ENCODE measurements around the gene PI16. TPM values are rescaled to one million over a fixed set of nuclear protein-coding genes. Genes with fewer than 3 reads are reported as not detected.
A peak's percentile ranks its signal among the peaks of the same experiment; 100 is the strongest.

Gene PI16
- total RNA-seq, 2 donors from 2014 or later, result 7.9 to 18.0 TPM

DNA sequence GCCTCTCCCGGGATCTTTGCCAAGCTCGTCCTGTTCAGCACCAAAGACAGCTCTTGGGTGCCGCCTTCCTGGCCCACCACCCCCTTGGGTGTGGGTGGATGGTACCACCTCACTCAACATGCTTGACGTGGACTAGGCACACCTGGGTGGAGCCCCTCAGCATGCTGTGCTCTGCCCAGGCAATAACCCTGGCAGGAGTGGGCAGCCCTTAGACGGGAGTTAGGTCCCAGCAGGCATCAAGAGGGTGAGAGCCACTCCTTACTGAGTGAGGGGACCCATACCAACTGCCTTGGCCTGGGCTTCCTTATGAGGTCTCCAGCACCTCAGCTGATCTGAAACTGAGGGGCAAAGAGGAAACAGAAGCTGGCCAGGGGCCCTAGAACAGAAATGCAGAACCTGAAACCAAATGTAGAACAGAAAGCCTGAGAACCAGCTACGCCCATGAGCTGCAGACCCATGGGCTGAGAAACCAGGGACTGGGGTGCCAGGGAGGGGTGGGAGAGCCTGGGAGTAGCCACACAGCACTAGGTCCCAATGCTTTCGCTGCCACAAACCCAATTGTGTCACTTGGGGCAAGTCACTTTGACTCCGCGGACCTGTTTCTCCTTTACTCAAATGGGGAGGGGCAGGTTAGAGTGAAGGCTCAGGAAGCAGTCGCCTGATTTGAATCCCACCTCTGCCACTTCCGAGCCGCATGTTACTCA, 53.0 kb downstream of the PI16 start:
- Histone ChIP-seq H3K9me3 (no peaks in the 10 kb centered on the region), H3K4me1 (replicated peaks) (no peaks in the 10 kb centered on the region), H3K4me3 (no peak overlapping the region), H3K27ac (no peak overlapping the region), H3K27me3 (replicated peaks; ENCODE audit: insufficient read depth) (no peaks in the 10 kb centered on the region), H3K36me3 (no peaks in the 10 kb centered on the region)
- DNase-seq (ENCODE audit: low spot score), result no peak
- TF ChIP-seq, protein P1, sequence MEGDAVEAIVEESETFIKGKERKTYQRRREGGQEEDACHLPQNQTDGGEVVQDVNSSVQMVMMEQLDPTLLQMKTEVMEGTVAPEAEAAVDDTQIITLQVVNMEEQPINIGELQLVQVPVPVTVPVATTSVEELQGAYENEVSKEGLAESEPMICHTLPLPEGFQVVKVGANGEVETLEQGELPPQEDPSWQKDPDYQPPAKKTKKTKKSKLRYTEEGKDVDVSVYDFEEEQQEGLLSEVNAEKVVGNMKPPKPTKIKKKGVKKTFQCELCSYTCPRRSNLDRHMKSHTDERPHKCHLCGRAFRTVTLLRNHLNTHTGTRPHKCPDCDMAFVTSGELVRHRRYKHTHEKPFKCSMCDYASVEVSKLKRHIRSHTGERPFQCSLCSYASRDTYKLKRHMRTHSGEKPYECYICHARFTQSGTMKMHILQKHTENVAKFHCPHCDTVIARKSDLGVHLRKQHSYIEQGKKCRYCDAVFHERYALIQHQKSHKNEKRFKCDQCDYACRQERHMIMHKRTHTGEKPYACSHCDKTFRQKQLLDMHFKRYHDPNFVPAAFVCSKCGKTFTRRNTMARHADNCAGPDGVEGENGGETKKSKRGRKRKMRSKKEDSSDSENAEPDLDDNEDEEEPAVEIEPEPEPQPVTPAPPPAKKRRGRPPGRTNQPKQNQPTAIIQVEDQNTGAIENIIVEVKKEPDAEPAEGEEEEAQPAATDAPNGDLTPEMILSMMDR (IDR thresholded peaks at IDR 0.05), result no peak
- TF ChIP-seq POLR2AphosphoS5 (IDR thresholded peaks at IDR 0.05), result no peak
- TF ChIP-seq POLR2A (IDR thresholded peaks at IDR 0.05), result no peak
- 58% methylated on average over 12 of the region's 12 CpGs for WGBS
- intact Hi-C loops (cut with DNase I), result no loop called here

DNA sequence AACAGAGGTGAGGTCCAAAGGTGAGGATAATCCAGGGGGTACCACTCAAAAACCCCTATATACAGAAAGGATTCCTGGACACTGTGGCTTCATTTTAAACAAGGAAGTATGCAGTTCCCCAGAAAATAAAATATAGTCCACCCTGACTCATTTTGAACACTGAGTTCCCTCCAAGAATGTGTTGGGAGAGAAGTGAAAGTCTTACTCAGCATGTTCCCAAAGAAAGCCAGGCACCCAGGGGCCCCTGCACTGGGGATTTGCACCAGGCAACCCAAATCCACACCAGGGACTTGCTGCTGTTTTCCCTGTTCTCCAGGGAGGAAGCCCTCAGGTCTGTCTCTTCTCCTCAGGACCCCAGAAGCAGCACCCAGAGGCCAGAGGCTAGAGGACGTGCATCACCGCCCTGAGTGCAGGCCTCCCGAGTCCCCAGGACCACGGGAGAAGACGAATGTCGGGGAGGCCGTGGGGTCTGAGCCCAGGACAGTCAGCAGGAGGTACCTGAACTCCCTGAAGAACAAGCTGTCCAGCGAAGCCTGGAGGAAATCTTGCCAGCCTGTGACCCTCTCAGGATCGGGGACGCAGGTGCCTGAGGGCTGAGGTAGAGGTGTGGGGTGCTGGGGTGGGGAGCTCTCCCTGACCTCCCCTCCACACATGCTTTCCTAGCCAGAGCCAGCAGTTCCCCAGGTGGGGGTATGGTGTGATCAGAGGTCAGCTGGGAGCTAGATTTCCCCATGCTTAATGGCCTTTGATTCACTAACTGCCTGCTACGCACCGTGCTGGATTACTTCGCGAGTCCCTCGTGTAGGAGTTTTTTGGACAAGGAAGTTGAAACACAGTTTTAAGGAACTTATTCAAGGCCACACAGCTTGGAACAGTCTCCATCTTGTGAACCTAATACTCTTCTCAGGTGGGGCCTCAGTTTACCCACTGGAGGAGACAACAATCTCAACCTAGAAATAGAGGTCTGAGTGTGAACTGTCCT, 54.2 kb downstream of the PI16 start:
- intact Hi-C loops (cut with DNase I), result no loop called here
- H3K4me1 ChIP-seq (replicated peaks), result no peaks in the 10 kb centered on the region

GRCh38 chr6:37010402-37010892, 55.9 kb downstream of the PI16 start:
- TF ChIP-seq POLR2A (IDR thresholded peaks at IDR 0.05) (no peak), POLR2AphosphoS5 (IDR thresholded peaks at IDR 0.05) (no peak)
- TF ChIP-seq, protein P1 (IDR thresholded peaks at IDR 0.05), result no peak
- intact Hi-C loops (cut with DNase I), result loop anchor here (10.0 kb wide), 1 partner anchor 126 kb away; the partner anchor contains the start of gene C6orf89
- Histone ChIP-seq H3K27me3 (replicated peaks; ENCODE audit: insufficient read depth) (no peaks in the 10 kb centered on the region), H3K4me3 (no peak overlapping the region), H3K4me1 (replicated peaks) (no peaks in the 10 kb centered on the region), H3K27ac (no peak overlapping the region), H3K9me3 (no peaks in the 10 kb centered on the region), H3K36me3 (no peaks in the 10 kb centered on the region)
- WGBS, result 92% methylated on average over 10 of the region's 10 CpGs
- no peak for DNase-seq (ENCODE audit: low spot score)

More for the DNA sequence above, 54.2 kb downstream of the PI16 start:
- no peak for DNase-seq (ENCODE audit: low spot score)
- Histone ChIP-seq H3K9me3 (no peaks in the 10 kb centered on the region), H3K4me3 (no peak overlapping the region), H3K27me3 (replicated peaks; ENCODE audit: insufficient read depth) (no peaks in the 10 kb centered on the region), H3K36me3 (no peaks in the 10 kb centered on the region), H3K27ac (no peak overlapping the region)
- TF ChIP-seq, protein P1 (IDR thresholded peaks at IDR 0.05), result no peak
- TF ChIP-seq POLR2A (IDR thresholded peaks at IDR 0.05) (no peak), POLR2AphosphoS5 (IDR thresholded peaks at IDR 0.05) (peak; percentile 8)
- 79% methylated on average over 15 of the region's 15 CpGs for WGBS

DNA sequence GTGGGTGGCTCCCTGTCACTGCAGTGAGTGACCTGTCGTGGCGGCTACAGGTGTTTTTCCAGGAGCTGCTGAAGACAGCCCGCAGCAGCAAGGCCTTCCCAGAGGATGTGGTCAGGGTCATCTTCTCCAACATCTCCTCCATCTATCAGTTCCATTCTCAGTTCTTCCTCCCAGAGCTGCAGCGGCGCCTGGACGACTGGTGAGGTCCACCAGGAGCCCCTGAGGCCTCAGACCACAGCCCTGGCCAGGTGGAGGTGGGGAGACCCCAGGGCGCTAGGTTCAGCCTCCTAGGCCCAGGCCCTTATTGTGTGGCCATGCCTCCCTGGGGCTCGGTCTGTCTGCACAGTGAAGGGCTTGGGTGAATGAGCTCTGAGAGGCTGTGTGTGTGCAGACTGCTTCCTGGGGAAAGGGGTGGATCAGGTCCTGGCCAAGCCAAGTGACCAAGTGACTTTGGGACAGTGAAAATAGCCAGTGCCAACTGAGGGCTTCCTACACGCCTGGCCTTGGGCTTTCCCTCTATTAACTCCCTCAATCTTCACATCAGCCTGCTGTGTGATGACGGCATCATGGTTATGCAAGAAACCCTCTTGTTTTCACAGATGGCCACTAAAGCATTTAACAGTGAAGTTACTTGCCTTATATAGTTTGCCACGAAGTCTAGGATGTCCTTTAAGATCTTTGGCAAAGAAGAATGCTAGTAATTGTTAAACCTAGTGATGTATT, 57.3 kb downstream of the PI16 start:
- no peaks in the 10 kb centered on the region for H3K27me3 ChIP-seq (replicated peaks; ENCODE audit: insufficient read depth)
- intact Hi-C loops (cut with DNase I), result loop anchor here (10.0 kb wide), 1 partner anchor 127 kb away; the partner anchor contains the start of gene C6orf89
- H3K27ac ChIP-seq, result no peak overlapping the region
- WGBS, result 89% methylated on average over 11 of the region's 11 CpGs
- no peak overlapping the region for H3K4me3 ChIP-seq
- TF ChIP-seq POLR2AphosphoS5 (IDR thresholded peaks at IDR 0.05) (no peak), POLR2A (IDR thresholded peaks at IDR 0.05) (no peak)
- TF ChIP-seq, protein P1 (IDR thresholded peaks at IDR 0.05), result no peak
- H3K9me3 ChIP-seq, result no peaks in the 10 kb centered on the region
- DNase-seq (ENCODE audit: low spot score), result no peak
- no peaks in the 10 kb centered on the region for H3K4me1 ChIP-seq (replicated peaks)
- H3K36me3 ChIP-seq, result no peaks in the 10 kb centered on the region
